NCI-H82 (cell line): Measurements from ENCODE around the gene SVIL.
"Not testable (repeated sequence)": the region's sequence is repeated elsewhere in the genome, so short reads cannot be mapped to it uniquely, and the experiment has no call there.

ENCODE experiments used
- DNase-seq: peaks from one replicate; lab custom pipeline; 2025; lab: John Stamatoyannopoulos, UW

Gene SVIL

GRCh38 chr10:29541422-29542210 lies 93.2 kb downstream of the SVIL start:
- no peak for DNase-seq

- no peak for DNase-seq
These were observed 94.8 kb downstream of the SVIL start for GRCh38 chr10:29540016-29540415.

- no peak for DNase-seq
These were observed 95.4 kb downstream of the SVIL start for GRCh38 chr10:29539412-29539811.

GRCh38 chr10:29537799-29538198 lies 97.0 kb downstream of the SVIL start:
- DNase-seq: no peak

GRCh38 chr10:29536691-29537090 lies 98.1 kb downstream of the SVIL start:
- DNase-seq: not testable (repeated sequence)

- no peak for DNase-seq
These were observed 98.9 kb downstream of the SVIL start for GRCh38 chr10:29535778-29536453.

- peak; percentile 48 for DNase-seq
These were observed 99.6 kb downstream of the SVIL start for GRCh38 chr10:29535012-29535777.

GRCh38 chr10:29534590-29534989 lies 100.2 kb downstream of the SVIL start:
- no peak for DNase-seq

- DNase-seq: no peak
These were observed 101.0 kb downstream of the SVIL start for GRCh38 chr10:29533696-29534285.

GRCh38 chr10:29533046-29533445 lies 101.7 kb downstream of the SVIL start:
- no peak for DNase-seq

- no peak for DNase-seq
These were observed 102.4 kb downstream of the SVIL start for GRCh38 chr10:29532256-29532878.

- DNase-seq: no peak
These were observed 104.4 kb downstream of the SVIL start for GRCh38 chr10:29530112-29530976.

GRCh38 chr10:29529146-29529545 lies 105.6 kb downstream of the SVIL start:
- DNase-seq: no peak

- no peak for DNase-seq
These were observed 109.0 kb downstream of the SVIL start for GRCh38 chr10:29525762-29526161.

- no peak for DNase-seq
These were observed 110.1 kb downstream of the SVIL start for GRCh38 chr10:29524720-29525119.

- DNase-seq: no peak
These were observed 110.5 kb downstream of the SVIL start for GRCh38 chr10:29524294-29524693.

- DNase-seq: no peak
These were observed 111.9 kb downstream of the SVIL start for GRCh38 chr10:29522918-29523317.

- DNase-seq: no peak
These were observed 112.5 kb downstream of the SVIL start for GRCh38 chr10:29522061-29522855.

- DNase-seq: no peak
These were observed 115.1 kb downstream of the SVIL start for GRCh38 chr10:29519659-29520058.

- DNase-seq: peak; percentile 57
These were observed 117.3 kb downstream of the SVIL start for GRCh38 chr10:29517352-29517923.
